HepG2 (cell line): ENCODE measurements around the gene SUSD6. TPM values are rescaled to one million over a fixed set of nuclear protein-coding genes. Genes with fewer than 3 reads are reported as not detected.

ENCODE experiments used
- CBFB ChIP-seq: sonication (generic); formaldehyde crosslinking; IDR thresholded peaks from 2 replicates; pipeline ENCODE4 v1.4.0; 2020; ENCODE audit warnings: missing genetic modification reagents
- CBX2 ChIP-seq, 2 experiments: fragments of 200-600 bp in 1 of 2; sonication (generic); formaldehyde crosslinking in 1 of 2; IDR thresholded peaks; 2 replicates each; pipeline versions ENCODE4 v1.7.0 to v1.8.1; 2018 to 2022; ENCODE audit warnings: low read depth in 2 of 2, low read length in 1 of 2, mild to moderate bottlenecking in 1 of 2, missing genetic modification reagents in 1 of 2
- CREB1 ChIP-seq, 2 experiments: fragments of 450-650 bp in 1 of 2; IDR thresholded peaks; 2 replicates each; pipeline ENCODE4 v1.6.1; 2016 to 2017; ENCODE audit warnings: control low read depth in 1 of 2, mild to moderate bottlenecking in 1 of 2, missing compliant biosample characterization in 1 of 2, missing genetic modification characterization in 1 of 2
- EED ChIP-seq: sonication (generic); formaldehyde crosslinking; IDR thresholded peaks from 2 replicates; pipeline ENCODE4 v1.5.0; 2020; ENCODE audit warnings: mild to moderate bottlenecking, missing genetic modification reagents
- FOXM1 ChIP-seq: sonication (generic); formaldehyde crosslinking; IDR thresholded peaks from 2 replicates; pipeline ENCODE4 v1.5.0; 2020; ENCODE audit warnings: missing genetic modification reagents
- NR0B2 ChIP-seq: sonication (generic); formaldehyde crosslinking; IDR thresholded peaks from 2 replicates; pipeline ENCODE4 v1.4.0; 2020; ENCODE audit warnings: mild to moderate bottlenecking, missing genetic modification reagents
- PCBP2 ChIP-seq: fragments of 200-400 bp; formaldehyde crosslinking; optimal IDR thresholded peaks from 2 replicates; pipeline ENCODE3; 2018; ENCODE audit warnings: low read length, low read depth; ENCODE audit not compliant: poor library complexity, severe bottlenecking
- PITX1 ChIP-seq: sonication (generic); formaldehyde crosslinking; IDR thresholded peaks from 2 replicates; pipeline ENCODE4 v1.5.1; 2020; ENCODE audit warnings: mild to moderate bottlenecking, missing genetic modification reagents
- RAD51 ChIP-seq: fragments of 450-650 bp; IDR thresholded peaks from 2 replicates; pipeline ENCODE4 v1.6.1; 2016; ENCODE audit warnings: borderline replicate concordance
- SP140L ChIP-seq: sonication (generic); formaldehyde crosslinking; IDR thresholded peaks from 2 replicates; pipeline ENCODE4 v1.4.0; 2020; ENCODE audit warnings: missing genetic modification reagents, borderline replicate concordance
- SRSF4 ChIP-seq: fragments of 200-400 bp; formaldehyde crosslinking; IDR thresholded peaks from one replicate; pipeline ENCODE4 v1.6.1; 2018; ENCODE audit warnings: mild to moderate bottlenecking, low read depth, low read length, moderate library complexity; ENCODE audit not compliant: poor library complexity, severe bottlenecking
- ZBTB1 ChIP-seq: sonication (generic); formaldehyde crosslinking; IDR thresholded peaks from 2 replicates; pipeline ENCODE4 v1.4.0; 2020; ENCODE audit warnings: missing genetic modification reagents, borderline replicate concordance
- ZNF143 ChIP-seq: sonication (generic); formaldehyde crosslinking; IDR thresholded peaks from 2 replicates; pipeline ENCODE4 v1.4.0; 2020; ENCODE audit warnings: missing genetic modification reagents
- ZNF230 ChIP-seq: sonication (generic); formaldehyde crosslinking; IDR thresholded peaks from 2 replicates; pipeline ENCODE4 v1.4.0; 2020; ENCODE audit warnings: mild to moderate bottlenecking, missing genetic modification reagents
- ZNF34 ChIP-seq: sonication (generic); formaldehyde crosslinking; IDR thresholded peaks from 2 replicates; pipeline ENCODE4 v1.4.0; 2020; ENCODE audit warnings: mild to moderate bottlenecking, missing genetic modification reagents, borderline replicate concordance
- ZNF607 ChIP-seq: sonication (generic); formaldehyde crosslinking; IDR thresholded peaks from 2 replicates; pipeline ENCODE4 v1.5.1; 2020; ENCODE audit warnings: missing genetic modification reagents, mild to moderate bottlenecking, borderline replicate concordance
- ZNF737 ChIP-seq: sonication (generic); formaldehyde crosslinking; IDR thresholded peaks from 2 replicates; pipeline ENCODE4 v1.5.0; 2020; ENCODE audit warnings: missing genetic modification reagents, mild to moderate bottlenecking, borderline replicate concordance
- ZNF761 ChIP-seq: sonication (generic); formaldehyde crosslinking; conservative IDR thresholded peaks from 2 replicates; pipeline ENCODE4 v1.4.0; 2020; ENCODE audit warnings: mild to moderate bottlenecking, missing genetic modification reagents
- ZSCAN9 ChIP-seq: IDR thresholded peaks from 2 replicates; pipeline ENCODE4 v1.6.1; 2016; ENCODE audit warnings: borderline replicate concordance
- polyA plus RNA-seq, 8 experiments: library from polyadenylated mRNA; depleted of rRNA in 3 of 8; stranded (reverse) in 7 of 8; unstranded in 1 of 8; fragments of >200 nt; fragmentation: Illumina TruSeq in 4 of 8; extraction: Trizol in 4 of 8; gene quantifications; 2 replicates each; pipeline versions ENCODE4 v1.2.1 to v1.2.3, GENCODE V29; 2011 to 2016; ENCODE audit warnings: low read depth in 4 of 8, missing spikeins in 1 of 8, mixed read lengths in 1 of 8; ENCODE audit not compliant: insufficient read depth in 1 of 8
- total RNA-seq, 5 experiments: library from RNA; depleted of rRNA; stranded (reverse); fragments of >200 nt; fragmentation: Illumina TruSeq; extraction: Trizol; gene quantifications; 2 replicates each; pipeline ENCODE4 v1.2.3, GENCODE V29; 2016; ENCODE audit warnings: low read depth in 1 of 5
- TF ChIP-seq, protein P1 (sequence below): sonication (generic); formaldehyde crosslinking; IDR thresholded peaks from 2 replicates; pipeline ENCODE4 v1.4.0; 2020; ENCODE audit warnings: mild to moderate bottlenecking, missing genetic modification reagents
- TF ChIP-seq, protein P2 (sequence below): sonication (generic); formaldehyde crosslinking; IDR thresholded peaks from 2 replicates; pipeline ENCODE4 v1.5.0; 2020; ENCODE audit warnings: mild to moderate bottlenecking, missing genetic modification reagents

Gene SUSD6
- total and polyA plus RNA-seq, 2 of the 13 experiments (the other 11 are each of a cell fraction or from before 2014, with no cell fraction given), result 7.2 to 7.4 TPM

- TF ChIP-seq ZBTB1 (no peak), CREB1 (IDR thresholded peaks at IDR 0.05) (no peak), CREB1 (CRISPR knock-in tag; IDR thresholded peaks at IDR 0.05) (no peak), RAD51 (no peak), NR0B2 (CRISPR knock-in tag) (no peak), ZNF737 (CRISPR knock-in tag) (no peak), CBFB (no peak), FOXM1 (CRISPR knock-in tag) (no peak), ZNF34 (CRISPR knock-in tag) (no peak), PCBP2 (no peak), ZNF607 (no peak), SRSF4 (no peak), ZNF761 (CRISPR knock-in tag) (no peak), EED (no peak), PITX1 (no peak), ZNF230 (0 out of 2 replicates have a peak, but pooled peaks have one; percentile 56), ZNF143 (CRISPR knock-in tag) (no peak), ZSCAN9 (CRISPR knock-in tag) (peak; percentile 59; the same call in 1 of the 2 replicates), CBX2 (IDR thresholded peaks at IDR 0.05; ENCODE audit: low read depth, low read length) (no peak), CBX2 (CRISPR knock-in tag; IDR thresholded peaks at IDR 0.05; ENCODE audit: low read depth) (no peak), SP140L (CRISPR knock-in tag) (no peak)
- TF ChIP-seq, protein P1, sequence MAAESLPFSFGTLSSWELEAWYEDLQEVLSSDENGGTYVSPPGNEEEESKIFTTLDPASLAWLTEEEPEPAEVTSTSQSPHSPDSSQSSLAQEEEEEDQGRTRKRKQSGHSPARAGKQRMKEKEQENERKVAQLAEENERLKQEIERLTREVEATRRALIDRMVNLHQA (CRISPR knock-in tag), result no peak
- TF ChIP-seq, protein P2, sequence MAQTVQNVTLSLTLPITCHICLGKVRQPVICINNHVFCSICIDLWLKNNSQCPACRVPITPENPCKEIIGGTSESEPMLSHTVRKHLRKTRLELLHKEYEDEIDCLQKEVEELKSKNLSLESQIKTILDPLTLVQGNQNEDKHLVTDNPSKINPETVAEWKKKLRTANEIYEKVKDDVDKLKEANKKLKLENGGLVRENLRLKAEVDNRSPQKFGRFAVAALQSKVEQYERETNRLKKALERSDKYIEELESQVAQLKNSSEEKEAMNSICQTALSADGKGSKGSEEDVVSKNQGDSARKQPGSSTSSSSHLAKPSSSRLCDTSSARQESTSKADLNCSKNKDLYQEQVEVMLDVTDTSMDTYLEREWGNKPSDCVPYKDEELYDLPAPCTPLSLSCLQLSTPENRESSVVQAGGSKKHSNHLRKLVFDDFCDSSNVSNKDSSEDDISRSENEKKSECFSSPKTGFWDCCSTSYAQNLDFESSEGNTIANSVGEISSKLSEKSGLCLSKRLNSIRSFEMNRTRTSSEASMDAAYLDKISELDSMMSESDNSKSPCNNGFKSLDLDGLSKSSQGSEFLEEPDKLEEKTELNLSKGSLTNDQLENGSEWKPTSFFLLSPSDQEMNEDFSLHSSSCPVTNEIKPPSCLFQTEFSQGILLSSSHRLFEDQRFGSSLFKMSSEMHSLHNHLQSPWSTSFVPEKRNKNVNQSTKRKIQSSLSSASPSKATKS (CRISPR knock-in tag), result no peak
These were observed 82.7 kb downstream of the SUSD6 start (continued) for GRCh38 chr14:69693801-69694729.
